SHP77 treated with DMSO at 0.1 percent for 48 hours (cell line): ENCODE data around the gene AIG1.

Source experiments
- DNase-seq: peaks from one replicate; lab custom pipeline; 2025; lab: John Stamatoyannopoulos, UW

AIG1 gene

GRCh38 chr6:143372199-143372882 is 311.7 kb downstream of the AIG1 start:
- no peak for DNase-seq

DNA sequence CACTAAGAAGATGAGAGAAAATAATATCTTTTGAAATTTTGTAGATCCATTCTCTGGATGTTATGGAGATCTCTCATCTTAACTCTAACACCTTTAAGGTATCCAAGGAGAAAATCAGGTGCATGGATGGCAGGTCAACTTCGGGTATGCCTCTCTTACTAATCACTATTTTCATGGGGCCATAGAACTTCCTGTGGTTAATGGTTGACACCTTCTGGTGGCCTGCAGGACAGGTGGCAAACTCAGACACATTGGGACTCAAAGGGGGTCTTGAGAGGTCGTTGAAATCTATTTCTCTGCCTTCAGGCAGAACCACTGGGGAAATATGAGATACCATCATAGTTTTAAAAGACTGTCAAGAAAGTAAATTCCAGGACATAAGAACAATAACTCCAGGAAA is 313.3 kb downstream of the AIG1 start:
- no peak for DNase-seq

DNA sequence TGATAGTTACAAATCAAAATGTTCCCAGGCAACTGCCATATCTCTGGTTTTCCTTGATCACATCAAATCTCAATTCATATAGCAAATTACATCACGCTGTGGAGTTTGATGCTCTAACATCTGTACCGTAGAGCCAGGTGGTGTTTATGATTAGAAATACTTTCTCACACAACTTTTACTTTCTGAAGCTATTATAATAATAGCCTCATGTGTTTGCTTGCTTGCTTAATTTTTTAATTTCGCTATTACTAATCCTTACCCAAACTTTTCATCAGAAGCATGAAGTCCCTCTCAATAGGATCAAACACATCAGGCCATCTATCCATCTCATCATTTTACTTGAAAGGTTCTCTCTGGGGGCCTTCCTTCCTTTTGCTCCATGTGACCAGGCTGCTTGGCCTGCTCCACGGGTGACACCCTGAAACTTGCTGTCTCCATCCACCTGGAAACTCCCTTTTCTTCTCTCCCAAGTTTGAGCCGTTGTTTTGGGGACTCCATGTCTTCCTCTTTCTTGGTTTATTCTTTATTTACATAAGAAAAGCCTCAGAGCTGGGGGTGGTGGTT is 314.4 kb downstream of the AIG1 start:
- DNase-seq: no peak

- no peak for DNase-seq
Measured at GRCh38 chr6:143376375-143376774, 315.7 kb downstream of the AIG1 start.

DNA sequence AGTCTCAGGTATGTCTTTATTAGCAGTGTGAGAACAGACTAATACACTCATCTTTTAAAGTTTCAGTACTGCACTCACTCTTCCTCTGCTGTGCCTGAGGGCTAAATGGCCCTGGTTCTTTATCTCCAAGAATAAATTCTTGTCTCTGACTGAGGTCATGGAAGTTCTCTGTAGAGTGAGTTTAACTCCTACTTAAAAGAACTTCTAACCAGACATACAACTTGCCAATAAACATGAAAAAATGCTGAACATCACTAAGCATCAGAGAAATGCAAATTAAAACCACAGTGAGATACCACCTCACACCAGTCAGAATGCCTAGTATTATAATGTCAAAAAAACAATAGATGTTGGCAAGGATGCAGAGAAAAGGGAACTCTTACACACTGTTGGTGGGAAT is 316.2 kb downstream of the AIG1 start:
- DNase-seq: no peak

- no peak for DNase-seq
Measured at GRCh38 chr6:143385636-143386035, 324.9 kb downstream of the AIG1 start.

- DNase-seq: no peak
Measured at GRCh38 chr6:143390278-143390677, 329.6 kb downstream of the AIG1 start.
